DOHH2 (cell line): ENCODE data around the gene MSGN1.

Source experiments
- H3F3A ChIP-seq: fragments of 200-600 bp; sonication (generic), shearing (Covaris generic); 2 replicates; pipeline ENCODE4 v1.6.0; 2016; ENCODE audit warnings: antibody characterized with exemption, mild to moderate bottlenecking; ENCODE audit not compliant: control insufficient read depth, insufficient read depth
- H3K27ac ChIP-seq: fragments of 200-600 bp; sonication (generic); 2 replicates; pipeline ENCODE4 v1.5.1; 2014; ENCODE audit warnings: low read depth, mild to moderate bottlenecking, low read length, moderate library complexity
- H3K27me3 ChIP-seq: fragments of 200-600 bp; sonication (generic); 2 replicates; pipeline ENCODE4 v1.6.1; 2014; ENCODE audit warnings: mild to moderate bottlenecking, low read length, mixed read lengths; ENCODE audit not compliant: control insufficient read depth
- H3K36me3 ChIP-seq: fragments of 200-600 bp; sonication (generic); 2 replicates; pipeline ENCODE4 v1.6.1; 2014; ENCODE audit warnings: mild to moderate bottlenecking, low read length, moderate library complexity, mixed read lengths; ENCODE audit not compliant: control insufficient read depth
- H3K4me1 ChIP-seq: fragments of 200-600 bp; sonication (generic); 2 replicates; pipeline ENCODE4 v1.6.1; 2014; ENCODE audit warnings: mild to moderate bottlenecking, low read length, mixed read lengths; ENCODE audit not compliant: control insufficient read depth
- H3K4me2 ChIP-seq: fragments of 200-600 bp; sonication (generic); 2 replicates; pipeline ENCODE4 v1.6.0; 2014; ENCODE audit warnings: mild to moderate bottlenecking, low read length, moderate library complexity
- H3K4me3 ChIP-seq: fragments of 200-600 bp; sonication (generic); 2 replicates; pipeline ENCODE4 v1.5.1; 2014; ENCODE audit warnings: mild to moderate bottlenecking, low read length, mixed read lengths
- H3K79me2 ChIP-seq: fragments of 200-600 bp; sonication (generic); 2 replicates; pipeline ENCODE4 v1.6.1; 2014; ENCODE audit warnings: mild to moderate bottlenecking, low read length, mixed read lengths; ENCODE audit not compliant: control insufficient read depth
- H3K9me2 ChIP-seq: fragments of 200-600 bp; sonication (generic); replicated peaks from 2 replicates; pipeline ENCODE4 v1.6.1; 2014; ENCODE audit warnings: mild to moderate bottlenecking, low read length, mixed read lengths; ENCODE audit not compliant: control insufficient read depth
- H3K9me3 ChIP-seq: fragments of 200-600 bp; sonication (generic); 2 replicates; pipeline ENCODE4 v1.6.1; 2014; ENCODE audit warnings: antibody characterized with exemption, low read length, mixed read lengths; ENCODE audit not compliant: control insufficient read depth, insufficient read depth
- H4K20me1 ChIP-seq: fragments of 200-600 bp; sonication (generic); 2 replicates; pipeline ENCODE4 v1.6.0; 2014; ENCODE audit warnings: low read depth, mild to moderate bottlenecking, antibody characterized with exemption, low read length, moderate library complexity; ENCODE audit not compliant: control insufficient read depth, insufficient read depth
- EZH2phosphoT487 ChIP-seq: fragments of 200-600 bp; sonication (generic); IDR thresholded peaks from 2 replicates; pipeline ENCODE4 v1.6.1; 2017; ENCODE audit warnings: borderline replicate concordance, mild to moderate bottlenecking, antibody characterized with exemption, low read length, moderate library complexity, mixed read lengths
- TF ChIP-seq, protein P1 (sequence below): fragments of 200-600 bp; sonication (generic); IDR thresholded peaks from one replicate; pipeline ENCODE4 v1.5.1; 2014; ENCODE audit warnings: antibody characterized with exemption, mild to moderate bottlenecking, low read depth, low read length; ENCODE audit not compliant: poor library complexity, severe bottlenecking

The MSGN1 gene

DNA sequence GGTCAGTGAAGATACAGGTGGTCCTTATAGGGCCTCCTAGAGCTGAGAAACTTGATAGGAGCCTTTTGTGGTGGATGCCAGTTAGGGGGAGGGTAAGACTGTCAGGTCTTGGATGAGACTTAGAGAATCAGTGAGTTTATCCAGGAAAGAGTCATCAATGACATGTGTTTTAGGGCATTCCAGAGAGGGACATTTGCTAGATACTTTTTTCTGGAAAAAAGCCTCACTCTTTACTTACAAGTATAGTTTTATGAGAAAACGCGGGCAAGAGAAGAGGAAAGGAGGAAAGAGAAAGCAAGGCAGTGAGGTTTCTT, 24.5 kb upstream of the MSGN1 start:
- Histone ChIP-seq H3K36me3 (no peaks in the 10 kb centered on the region), H3K4me1 (no peaks in the 10 kb centered on the region), H3K4me2 (no peak overlapping the region), H3K4me3 (no peak overlapping the region), H3K9me2 (no peaks in the 10 kb centered on the region), H3K27ac (no peak overlapping the region), H3F3A (peaks cover 4% of the 10 kb centered on the region; the same call in 1 of the 2 replicates), H3K27me3 (peaks cover 10% of the 10 kb centered on the region; the same call in 1 of the 2 replicates), H3K9me3 (no peaks in the 10 kb centered on the region), H3K79me2 (no peaks in the 10 kb centered on the region), H4K20me1 (no peaks in the 10 kb centered on the region; the same call in 1 of the 2 replicates)
- no peak for TF ChIP-seq EZH2phosphoT487
- TF ChIP-seq, protein P1, sequence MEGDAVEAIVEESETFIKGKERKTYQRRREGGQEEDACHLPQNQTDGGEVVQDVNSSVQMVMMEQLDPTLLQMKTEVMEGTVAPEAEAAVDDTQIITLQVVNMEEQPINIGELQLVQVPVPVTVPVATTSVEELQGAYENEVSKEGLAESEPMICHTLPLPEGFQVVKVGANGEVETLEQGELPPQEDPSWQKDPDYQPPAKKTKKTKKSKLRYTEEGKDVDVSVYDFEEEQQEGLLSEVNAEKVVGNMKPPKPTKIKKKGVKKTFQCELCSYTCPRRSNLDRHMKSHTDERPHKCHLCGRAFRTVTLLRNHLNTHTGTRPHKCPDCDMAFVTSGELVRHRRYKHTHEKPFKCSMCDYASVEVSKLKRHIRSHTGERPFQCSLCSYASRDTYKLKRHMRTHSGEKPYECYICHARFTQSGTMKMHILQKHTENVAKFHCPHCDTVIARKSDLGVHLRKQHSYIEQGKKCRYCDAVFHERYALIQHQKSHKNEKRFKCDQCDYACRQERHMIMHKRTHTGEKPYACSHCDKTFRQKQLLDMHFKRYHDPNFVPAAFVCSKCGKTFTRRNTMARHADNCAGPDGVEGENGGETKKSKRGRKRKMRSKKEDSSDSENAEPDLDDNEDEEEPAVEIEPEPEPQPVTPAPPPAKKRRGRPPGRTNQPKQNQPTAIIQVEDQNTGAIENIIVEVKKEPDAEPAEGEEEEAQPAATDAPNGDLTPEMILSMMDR, result no peak

- Histone ChIP-seq H3K27ac (no peak overlapping the region), H3K9me3 (no peaks in the 10 kb centered on the region), H3K4me2 (no peak overlapping the region), H3K79me2 (no peaks in the 10 kb centered on the region), H3F3A (peaks cover 4% of the 10 kb centered on the region; the same call in 1 of the 2 replicates), H4K20me1 (no peaks in the 10 kb centered on the region; the same call in 1 of the 2 replicates), H3K9me2 (no peaks in the 10 kb centered on the region), H3K36me3 (no peaks in the 10 kb centered on the region), H3K4me3 (no peak overlapping the region), H3K4me1 (no peaks in the 10 kb centered on the region), H3K27me3 (peaks cover 10% of the 10 kb centered on the region; the same call in 1 of the 2 replicates)
- TF ChIP-seq EZH2phosphoT487, result no peak
- TF ChIP-seq, protein P1, result no peak
These were observed 23.7 kb upstream of the MSGN1 start for GRCh38 chr2:17792515-17792914.

DNA sequence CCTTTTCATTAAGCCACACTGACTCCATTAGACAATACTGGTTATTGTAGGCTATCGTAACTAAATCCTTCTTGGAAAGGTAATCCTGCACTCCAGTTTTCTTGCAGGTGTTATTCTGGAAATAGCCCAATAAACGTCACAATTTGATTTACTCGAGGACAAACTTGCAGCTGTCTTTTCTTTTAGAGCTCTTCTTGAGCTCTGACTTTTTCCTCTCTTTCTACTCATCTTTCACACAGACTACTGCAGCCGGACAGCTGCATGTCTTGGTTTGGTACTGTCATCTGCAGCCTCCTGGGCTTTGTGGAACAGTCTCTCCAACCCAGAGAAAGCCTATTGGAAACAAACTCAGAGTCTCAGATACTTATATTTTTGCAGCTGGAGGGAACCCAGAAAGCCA, 23.0 kb upstream of the MSGN1 start:
- H3K36me3 ChIP-seq, result no peaks in the 10 kb centered on the region
- H3K79me2 ChIP-seq, result no peaks in the 10 kb centered on the region
- H3K27me3 ChIP-seq, result peaks cover 10% of the 10 kb centered on the region; the same call in 1 of the 2 replicates
- H3K4me3 ChIP-seq, result no peak overlapping the region
- no peak overlapping the region for H3K27ac ChIP-seq
- H3K9me3 ChIP-seq, result no peaks in the 10 kb centered on the region
- no peaks in the 10 kb centered on the region for H3K4me1 ChIP-seq
- no peaks in the 10 kb centered on the region; the same call in 1 of the 2 replicates for H4K20me1 ChIP-seq
- H3K9me2 ChIP-seq, result no peaks in the 10 kb centered on the region
- no peak overlapping the region for H3K4me2 ChIP-seq
- H3F3A ChIP-seq, result peaks cover 4% of the 10 kb centered on the region; the same call in 1 of the 2 replicates
- TF ChIP-seq, protein P1, result no peak
- TF ChIP-seq EZH2phosphoT487, result no peak
